ENCODE results near the gene RUVBL2. TPM values are rescaled to one million over a fixed set of nuclear protein-coding genes. Genes with fewer than 3 reads are reported as not detected.

The RUVBL2 gene
- total and polyA plus RNA-seq, 2 donors (not counting 3 experiments of a cell fraction or from before 2014, with no cell fraction given), result 115 to 185 TPM

DNA sequence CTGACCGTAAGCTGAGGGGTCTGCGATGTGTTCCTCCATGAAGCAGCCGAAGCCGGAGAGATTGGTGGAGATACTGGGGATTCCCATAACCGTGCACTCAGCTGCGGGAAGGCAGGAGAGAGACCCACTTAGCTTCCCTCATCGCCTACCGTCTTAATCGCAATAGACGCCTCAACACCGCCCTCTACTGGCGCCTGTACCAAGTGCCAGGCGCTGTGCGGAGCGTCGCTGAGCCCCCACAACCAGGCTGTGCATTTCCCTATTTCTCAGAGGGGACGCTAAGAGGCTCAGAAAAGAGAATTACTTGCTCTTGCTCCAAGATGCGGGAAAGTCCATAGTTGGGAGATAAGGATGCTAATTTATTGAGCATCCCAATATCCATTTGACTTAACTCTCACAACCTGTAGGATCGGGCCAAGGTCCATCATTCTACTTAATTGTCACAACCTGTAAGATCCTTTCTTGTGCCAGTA is 22.7 kb upstream of the RUVBL2 start:
- intact Hi-C loops (cut with micrococcal nuclease), result loop anchor here (1.0 to 5.0 kb wide), 4 partner anchors 136 to 334 kb away; partner anchors contain the start of gene DBP
- peak; percentile 94 to 95 for TF ChIP-seq CTCF (IDR thresholded peaks at IDR 0.05; ENCODE audit: extremely low read depth in 1 of 2, insufficient read depth in 1 of 2, low read depth in 1 of 2, low read length in 2 of 2)
- no peak for TF ChIP-seq FOS (IDR thresholded peaks at IDR 0.05; ENCODE audit: borderline replicate concordance, insufficient read depth, low read length)
- TF ChIP-seq MAX (IDR thresholded peaks at IDR 0.05; ENCODE audit: insufficient read depth, insufficient read length), result no peak
- BruUV-seq (replicated peaks), result no TSS peak
- dilution Hi-C loops (cut with MboI; ENCODE audit: extremely low pct_ligation_motif_present, low sequenced_read_pairs), result no loop called here
- Histone ChIP-seq H3K27me3 (ENCODE audit: control insufficient read depth in 2 of 2, insufficient read depth in 2 of 2, low read length in 2 of 2) (no peaks in the 10 kb centered on the region), H3K27ac (ENCODE audit: insufficient read depth, low read depth, low read length) (no peak overlapping the region), H3K36me3 (ENCODE audit: control insufficient read depth in 2 of 2, extremely low read depth in 1 of 2, insufficient read depth in 2 of 2, low read length in 2 of 2) (peaks cover 5 to 18% of the 10 kb centered on the region in 2 experiments), H3K9me3 (replicated peaks; ENCODE audit: control insufficient read depth, insufficient read depth, low read length) (no peaks in the 10 kb centered on the region), H2AFZ (ENCODE audit: low read depth, low read length) (no peak overlapping the region), H4K20me1 (replicated peaks; ENCODE audit: control insufficient read depth, extremely low read depth, insufficient read depth, low read length) (peaks cover 3% of the 10 kb centered on the region), H3K4me3 (replicated peaks in 1 of 3; ENCODE audit: insufficient read depth in 1 of 3, low read depth in 1 of 3, low read length in 3 of 3) (no peak overlapping the region), H3K9ac (replicated peaks; ENCODE audit: extremely low read depth, insufficient read depth, low read length) (no peak overlapping the region), H3K9me1 (replicated peaks; ENCODE audit: control insufficient read depth, extremely low read depth, insufficient read depth, low read length) (no peaks in the 10 kb centered on the region), H3K4me2 (ENCODE audit: insufficient read depth, low read length) (no peak overlapping the region), H3K4me1 (ENCODE audit: control insufficient read depth, extremely low read depth, insufficient read depth, low read length) (no peaks in the 10 kb centered on the region), H3K79me2 (ENCODE audit: control insufficient read depth, insufficient read depth, low read length) (peaks cover 8% of the 10 kb centered on the region)
- CTCF ChIA-PET, result interaction anchor here (0.6 to 3.8 kb wide), 56 partner anchors 9 to 341 kb away, joined by 3 to 133 read pairs (median 6); partner anchors contain the start of genes BAX, BCAT2, CA11 and DHDH
- POLR2A ChIA-PET, result interaction anchor here (0.5 to 1.6 kb wide), 5 partner anchors 11 to 371 kb away, joined by 3 to 6 read pairs (median 3); partner anchors contain the start of gene PPP1R15A
- DNase-seq (ENCODE audit: low read depth, low spot score), result peak; percentile 81
- peak; percentile 90 for FAIRE-seq
